ENCODE data around the gene KCNMB2.

DNA sequence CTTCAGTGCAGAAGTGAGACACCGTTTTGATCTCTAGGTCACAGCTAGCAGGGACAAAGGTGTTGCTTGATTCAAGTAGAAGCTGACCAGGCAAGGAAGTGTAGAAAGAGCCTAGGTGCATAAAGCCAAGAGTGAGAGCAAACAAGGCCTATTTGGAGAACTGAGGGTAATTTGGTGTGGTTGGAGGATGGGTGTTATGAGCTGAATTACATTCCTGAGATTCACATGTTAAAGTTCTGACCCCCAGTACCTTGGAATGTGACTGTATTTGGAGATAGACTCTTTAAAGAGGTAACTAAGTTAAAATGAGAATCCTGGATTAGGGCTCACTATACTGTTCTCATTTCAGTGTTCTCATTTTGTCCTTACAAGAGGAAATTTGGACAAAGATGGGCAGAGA is 344.0 kb downstream of the KCNMB2 start:
- TF ChIP-seq EZH2 (IDR thresholded peaks at IDR 0.05) (no peak), POLR2AphosphoS5 (IDR thresholded peaks at IDR 0.05; ENCODE audit: borderline replicate concordance, low read depth, low read length) (no peak), FOXP2 (optimal IDR thresholded peaks at IDR 0.05; ENCODE audit: control extremely low read depth, extremely low read length, insufficient read depth) (no peak)

All from SK-N-MC (cell line).